Upper lobe of left lung (tissue), 6 donors: ENCODE measurements around the gene CFAP58. TPM values are rescaled to one million over a fixed set of nuclear protein-coding genes. Genes with fewer than 3 reads are reported as not detected.

Experiments used
- ATAC-seq, 2 donors: fragments of 200-7000 bp; cut with Tn5 transposase; one replicate each; pipeline ENCODE4 v1.9.1; 2022; ENCODE audit warnings: mild to moderate bottlenecking in 2 of 2, moderate library complexity in 2 of 2; ENCODE audit not compliant: low FRiP score in 2 of 2
- DNase-seq, 2 donors: peaks; one replicate each; pipeline ENCODE4 v3.0.0-alpha.2; 2019 to 2020
- H3K27ac ChIP-seq, 4 donors: fragments of 200-600 bp; sonication (generic); one replicate each; pipeline ENCODE4 v1.5.1; 2016 to 2019
- H3K27me3 ChIP-seq, 4 donors: fragments of 200-600 bp; sonication (generic); one replicate each; pipeline ENCODE4 v1.5.1; 2017 to 2019
- H3K36me3 ChIP-seq, 4 donors: fragments of 200-600 bp; sonication (generic); one replicate each; pipeline ENCODE4 v1.5.1; 2016 to 2019
- H3K4me1 ChIP-seq, 4 donors: fragments of 200-600 bp; sonication (generic); one replicate each; pipeline ENCODE4 v1.5.1; 2018 to 2019
- H3K4me3 ChIP-seq, 4 donors: fragments of 200-600 bp; sonication (generic); one replicate each; pipeline ENCODE4 v1.5.1; 2017 to 2019; ENCODE audit warnings: mild to moderate bottlenecking in 2 of 4, moderate library complexity in 1 of 4
- H3K9me3 ChIP-seq, 4 donors: fragments of 200-600 bp; sonication (generic); one replicate each; pipeline ENCODE4 v1.5.1; 2018 to 2019
- EP300 ChIP-seq, 4 donors: sonication (generic); formaldehyde crosslinking; IDR thresholded peaks; one replicate each; pipeline ENCODE4 v1.5.1; 2017; ENCODE audit warnings: antibody characterized with exemption in 4 of 4, control low read depth in 2 of 4
- POLR2A ChIP-seq, 4 donors: fragments of 450-650 bp; IDR thresholded peaks; one replicate each; pipeline ENCODE4 v1.5.1; 2016 to 2017; ENCODE audit warnings: antibody characterized with exemption in 4 of 4, mild to moderate bottlenecking in 2 of 4
- POLR2AphosphoS5 ChIP-seq, 2 donors: sonication (generic); formaldehyde crosslinking; IDR thresholded peaks; one replicate each; pipeline ENCODE4 v1.5.1; 2017; ENCODE audit warnings: antibody characterized with exemption in 2 of 2
- whole genome bisulfite sequencing, 2 donors: methylation state at CpG; one replicate each; pipeline ENCODE4 v1.1.5; 2017 to 2018; 5-methylcytosine and 5-hydroxymethylcytosine counted together
- total RNA-seq, 6 donors: library from RNA; depleted of rRNA in 4 of 6; stranded (reverse); fragments of >200 nt in 4 of 6; gene quantifications; one replicate each; pipeline versions ENCODE4 v1.1.0 to v1.2.1, GENCODE V29; 2016 to 2021
- TF ChIP-seq, protein P1 (sequence below), 6 experiments: fragments of 450-650 bp in 4 of 6; fragments of 200-600 bp in 2 of 6; sonication (generic) in 2 of 6; IDR thresholded peaks; one replicate each; pipeline ENCODE4 v1.5.1; 2016 to 2019; ENCODE audit warnings: antibody characterized with exemption in 6 of 6
- donor health status: DM: no; HTN: no; CAD: no; lungs with moderate emphysema.
- donor health status: DM: no; HTN: yes; CAD: no; lungs with severe emphysema.

CFAP58 gene
- total RNA-seq, 6 donors from 2014 or later: 0.14 to 11.0 (median 1.0) TPM

DNA sequence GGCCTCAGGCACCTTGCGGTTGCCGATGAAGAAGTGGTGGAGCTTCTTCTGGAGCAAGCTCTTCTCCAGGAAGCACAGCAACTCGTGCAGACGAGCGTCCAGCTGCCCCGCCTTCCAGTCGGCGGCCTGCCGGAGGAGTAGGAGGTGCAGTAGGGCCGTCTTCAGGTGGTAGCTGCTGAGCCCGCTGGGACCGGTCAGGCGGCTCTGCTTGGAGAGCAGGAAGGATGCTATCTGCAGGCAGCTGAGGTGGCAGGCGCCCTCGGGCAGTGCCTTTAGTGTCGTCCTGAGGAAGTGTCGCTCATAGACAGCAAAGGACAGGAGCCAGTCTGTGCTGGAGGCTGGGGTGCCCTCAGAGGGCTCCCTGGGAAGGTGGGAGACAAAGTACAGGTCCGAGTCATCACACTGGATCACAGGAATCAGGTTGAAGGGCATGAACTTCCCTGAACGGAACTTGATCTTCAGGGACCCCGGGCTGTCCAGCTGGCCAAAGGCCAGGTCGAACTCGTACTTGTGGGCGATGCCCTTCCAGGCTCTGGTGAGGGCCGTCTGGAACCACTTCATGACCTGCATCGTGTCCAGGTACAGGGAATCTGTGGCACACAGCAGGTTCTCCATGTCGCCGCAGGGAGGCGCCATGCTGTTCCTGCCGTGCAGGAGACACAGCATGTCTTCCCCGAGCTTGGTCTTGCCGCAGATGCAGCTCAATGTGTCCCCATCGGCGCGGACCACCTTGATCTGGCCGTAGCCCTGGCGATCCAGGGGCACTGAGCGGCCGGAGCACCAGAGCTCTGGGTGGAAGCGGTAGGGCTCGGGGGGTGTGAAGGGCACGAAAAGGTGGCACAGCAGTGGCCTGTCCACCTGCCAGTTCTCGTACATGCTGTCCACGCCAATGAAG lies 38.8 kb upstream of the CFAP58 start:
- peak in 1 of 2 donors; percentile 79 for DNase-seq
- Histone ChIP-seq H3K36me3 (peaks cover 19 to 62% (median 46%) of the 10 kb centered on the region in 4 donors), H3K4me3 (no peak overlapping the region), H3K4me1 (peaks cover 39 to 81% (median 56%) of the 10 kb centered on the region in 4 donors), H3K27me3 (no peaks in the 10 kb centered on the region), H3K27ac (no peak overlapping the region), H3K9me3 (no peaks in the 10 kb centered on the region)
- no peak for ATAC-seq
- no peak for TF ChIP-seq POLR2A (IDR thresholded peaks at IDR 0.05)
- TF ChIP-seq POLR2AphosphoS5 (IDR thresholded peaks at IDR 0.05): no peak
- TF ChIP-seq, protein P1, sequence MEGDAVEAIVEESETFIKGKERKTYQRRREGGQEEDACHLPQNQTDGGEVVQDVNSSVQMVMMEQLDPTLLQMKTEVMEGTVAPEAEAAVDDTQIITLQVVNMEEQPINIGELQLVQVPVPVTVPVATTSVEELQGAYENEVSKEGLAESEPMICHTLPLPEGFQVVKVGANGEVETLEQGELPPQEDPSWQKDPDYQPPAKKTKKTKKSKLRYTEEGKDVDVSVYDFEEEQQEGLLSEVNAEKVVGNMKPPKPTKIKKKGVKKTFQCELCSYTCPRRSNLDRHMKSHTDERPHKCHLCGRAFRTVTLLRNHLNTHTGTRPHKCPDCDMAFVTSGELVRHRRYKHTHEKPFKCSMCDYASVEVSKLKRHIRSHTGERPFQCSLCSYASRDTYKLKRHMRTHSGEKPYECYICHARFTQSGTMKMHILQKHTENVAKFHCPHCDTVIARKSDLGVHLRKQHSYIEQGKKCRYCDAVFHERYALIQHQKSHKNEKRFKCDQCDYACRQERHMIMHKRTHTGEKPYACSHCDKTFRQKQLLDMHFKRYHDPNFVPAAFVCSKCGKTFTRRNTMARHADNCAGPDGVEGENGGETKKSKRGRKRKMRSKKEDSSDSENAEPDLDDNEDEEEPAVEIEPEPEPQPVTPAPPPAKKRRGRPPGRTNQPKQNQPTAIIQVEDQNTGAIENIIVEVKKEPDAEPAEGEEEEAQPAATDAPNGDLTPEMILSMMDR (IDR thresholded peaks at IDR 0.05): no peak
- TF ChIP-seq EP300 (IDR thresholded peaks at IDR 0.05): no peak
- 92 to 93% methylated on average over 18 to 43 of the region's 43 CpGs for WGBS, 2 donors

DNA sequence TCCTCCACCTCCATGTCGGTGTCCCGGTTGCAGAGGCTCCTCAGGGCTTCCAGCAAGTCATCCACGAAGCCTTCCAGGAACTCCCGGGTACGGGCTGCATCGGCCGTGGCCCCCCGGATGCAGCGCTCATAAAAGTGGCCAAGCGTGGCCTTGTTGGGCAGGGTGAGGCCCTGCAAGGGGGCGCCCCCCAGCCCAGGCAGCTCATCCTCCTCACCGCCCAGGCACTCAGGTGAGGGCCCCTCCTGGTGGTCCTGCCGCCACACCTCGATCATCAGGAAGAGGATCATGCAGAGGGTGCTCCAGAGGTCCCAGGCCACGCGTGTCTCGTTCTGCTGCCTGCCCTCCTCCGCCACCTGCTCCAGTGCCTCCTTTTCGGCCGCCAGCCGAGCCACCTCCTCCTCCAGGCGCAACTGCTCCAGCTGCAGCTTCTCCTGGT lies 38.1 kb upstream of the CFAP58 start:
- no peaks in the 10 kb centered on the region for H3K27me3 ChIP-seq
- TF ChIP-seq POLR2A (IDR thresholded peaks at IDR 0.05) (no peak), POLR2AphosphoS5 (IDR thresholded peaks at IDR 0.05) (no peak), EP300 (IDR thresholded peaks at IDR 0.05) (no peak)
- TF ChIP-seq, protein P1 (IDR thresholded peaks at IDR 0.05): no peak
- H3K27ac ChIP-seq: no peak overlapping the region
- WGBS, 2 donors: 97 to 100% methylated on average over 16 to 22 of the region's 22 CpGs
- no peak overlapping the region for H3K4me3 ChIP-seq
- no peaks in the 10 kb centered on the region for H3K9me3 ChIP-seq
- H3K4me1 ChIP-seq: peaks cover 43 to 82% (median 56%) of the 10 kb centered on the region in 4 donors
- no peak for ATAC-seq
- peak in 1 of 2 donors; percentile 75 for DNase-seq
- H3K36me3 ChIP-seq: peaks cover 19 to 58% (median 46%) of the 10 kb centered on the region in 4 donors

DNA sequence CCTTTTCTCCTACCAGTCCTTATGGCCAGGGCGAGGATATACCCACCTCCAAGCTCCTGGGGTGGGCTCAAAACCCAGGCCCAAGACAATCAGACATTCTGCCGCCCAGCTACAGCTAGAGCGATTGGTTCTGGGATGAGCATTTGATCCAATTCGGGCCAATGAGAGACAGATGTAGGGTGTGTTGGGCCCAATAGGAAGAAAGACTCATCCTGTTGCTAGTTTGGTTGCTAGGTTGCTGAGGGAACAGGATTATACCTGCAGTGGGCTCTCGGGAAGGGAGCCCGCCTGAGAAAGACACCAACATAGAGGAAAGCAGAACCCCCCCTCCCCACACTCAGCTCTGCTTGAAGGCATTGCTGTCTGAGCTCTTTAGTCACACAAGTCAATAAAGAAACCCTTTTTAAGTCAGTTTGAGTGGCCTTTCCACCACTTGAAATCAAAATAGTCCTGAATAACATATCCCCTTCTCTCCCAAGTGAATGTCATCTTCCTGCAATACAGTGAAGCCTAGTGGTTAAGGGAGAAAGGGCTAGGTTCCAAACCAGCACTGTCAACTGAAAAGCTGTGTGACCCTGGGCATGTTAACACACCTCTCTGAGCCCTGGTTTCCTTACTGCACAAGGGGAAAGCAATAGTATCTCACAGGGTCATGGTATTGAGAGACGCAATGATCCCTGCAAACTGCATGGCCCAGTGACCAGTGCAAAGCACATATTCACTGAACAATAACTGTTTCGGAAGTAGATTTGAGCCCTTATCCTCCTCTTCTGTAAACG lies 37.1 kb upstream of the CFAP58 start:
- Histone ChIP-seq H3K27ac (peak overlapping the region in 3 of 4 donors; percentile 40 to 50 (median 46)), H3K27me3 (no peaks in the 10 kb centered on the region), H3K36me3 (peaks cover 19 to 48% (median 41%) of the 10 kb centered on the region in 4 donors), H3K9me3 (no peaks in the 10 kb centered on the region), H3K4me3 (no peak overlapping the region), H3K4me1 (peaks cover 52 to 83% (median 63%) of the 10 kb centered on the region in 4 donors)
- WGBS, 2 donors: 88 to 93% methylated on average over 9 of the region's 9 CpGs
- TF ChIP-seq EP300 (IDR thresholded peaks at IDR 0.05): no peak
- TF ChIP-seq, protein P1 (IDR thresholded peaks at IDR 0.05): no peak
- ATAC-seq (no peak), DNase-seq (no peak)

DNA sequence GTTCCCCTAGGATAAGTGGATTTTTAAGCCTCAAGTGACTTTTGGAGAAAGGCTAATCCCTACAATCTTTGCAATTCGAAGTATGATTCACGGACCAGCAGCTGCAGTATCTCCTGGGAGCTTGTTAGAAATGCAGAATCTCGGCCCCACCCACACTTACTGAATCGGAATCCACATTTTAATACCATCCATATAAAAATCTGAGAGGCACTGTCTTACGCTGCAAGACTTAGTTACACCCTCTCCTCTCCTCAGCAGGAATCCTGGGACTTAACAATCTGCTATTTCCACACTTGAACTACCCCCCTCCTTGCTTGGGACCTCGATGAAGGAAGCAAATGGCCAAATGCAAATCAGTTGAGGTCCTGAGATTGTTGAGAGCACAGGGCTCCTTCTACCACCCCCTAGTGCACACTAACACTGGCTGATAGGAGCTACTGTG lies 36.3 kb upstream of the CFAP58 start:
- no peak for DNase-seq
- H3K4me1 ChIP-seq: peaks cover 60 to 84% (median 67%) of the 10 kb centered on the region in 4 donors
- 32 to 42% methylated on average over 6 of the region's 6 CpGs for WGBS, 2 donors

More for the DNA sequence above, 36.3 kb upstream of the CFAP58 start:
- ATAC-seq: peak in 1 of 2 donors; percentile 72
- H3K27me3 ChIP-seq: no peaks in the 10 kb centered on the region
- H3K27ac ChIP-seq: peak overlapping the region in 2 of 4 donors; percentile 40 to 46
- no peaks in the 10 kb centered on the region for H3K9me3 ChIP-seq
- TF ChIP-seq, protein P1 (IDR thresholded peaks at IDR 0.05): no peak
- TF ChIP-seq POLR2AphosphoS5 (IDR thresholded peaks at IDR 0.05): peak in 1 of 2 donors; percentile 11
- no peak overlapping the region for H3K4me3 ChIP-seq
- peaks cover 19 to 41% (median 39%) of the 10 kb centered on the region in 4 donors for H3K36me3 ChIP-seq
